ENCODE data around the gene RBPJL. TPM values are rescaled to one million over a fixed set of nuclear protein-coding genes. Genes with fewer than 3 reads are reported as not detected.

The RBPJL gene
- total and polyA plus RNA-seq, 2 of the 13 experiments (the other 11 are each of a cell fraction or from before 2014, with no cell fraction given): not detected

- TF ChIP-seq ZNF407 (CRISPR knock-in tag; IDR thresholded peaks at IDR 0.05; ENCODE audit: not compliant biosample characterization) (no peak), ZNF530 (CRISPR knock-in tag; IDR thresholded peaks at IDR 0.05; ENCODE audit: low read depth) (no peak), ZNF879 (CRISPR knock-in tag; IDR thresholded peaks at IDR 0.05) (no peak), ARNT (IDR thresholded peaks at IDR 0.05) (no peak), MZF1 (CRISPR knock-in tag; IDR thresholded peaks at IDR 0.05; ENCODE audit: borderline replicate concordance) (no peak), ZNF124 (CRISPR knock-in tag; IDR thresholded peaks at IDR 0.05) (0 out of 2 replicates have a peak, but pooled peaks have one; percentile 13), ZNF136 (CRISPR knock-in tag; IDR thresholded peaks at IDR 0.05; ENCODE audit: low read depth) (no peak), ZFP36L2 (CRISPR knock-in tag; IDR thresholded peaks at IDR 0.05) (no peak), JDP2 (CRISPR knock-in tag; IDR thresholded peaks at IDR 0.05; ENCODE audit: borderline replicate concordance) (no peak), SRY (CRISPR knock-in tag; IDR thresholded peaks at IDR 0.05) (no peak), MED8 (CRISPR knock-in tag; IDR thresholded peaks at IDR 0.05; ENCODE audit: insufficient replicate concordance) (no peak), HCFC1 (IDR thresholded peaks at IDR 0.05; ENCODE audit: low read depth, low read length) (no peak), SOX6 (IDR thresholded peaks at IDR 0.05) (no peak), SOX6 (CRISPR knock-in tag; IDR thresholded peaks at IDR 0.05) (peak; percentile 93), PLSCR1 (CRISPR knock-in tag; IDR thresholded peaks at IDR 0.05; ENCODE audit: borderline replicate concordance) (no peak), ZNF430 (CRISPR knock-in tag; IDR thresholded peaks at IDR 0.05) (0 out of 2 replicates have a peak, but pooled peaks have one; percentile 78), ZNF674 (CRISPR knock-in tag; IDR thresholded peaks at IDR 0.05; ENCODE audit: low read depth) (no peak), PCBP2 (optimal IDR thresholded peaks at IDR 0.05; ENCODE audit: low read depth, low read length, poor library complexity, severe bottlenecking) (no peak)
- TF ChIP-seq, protein P1, sequence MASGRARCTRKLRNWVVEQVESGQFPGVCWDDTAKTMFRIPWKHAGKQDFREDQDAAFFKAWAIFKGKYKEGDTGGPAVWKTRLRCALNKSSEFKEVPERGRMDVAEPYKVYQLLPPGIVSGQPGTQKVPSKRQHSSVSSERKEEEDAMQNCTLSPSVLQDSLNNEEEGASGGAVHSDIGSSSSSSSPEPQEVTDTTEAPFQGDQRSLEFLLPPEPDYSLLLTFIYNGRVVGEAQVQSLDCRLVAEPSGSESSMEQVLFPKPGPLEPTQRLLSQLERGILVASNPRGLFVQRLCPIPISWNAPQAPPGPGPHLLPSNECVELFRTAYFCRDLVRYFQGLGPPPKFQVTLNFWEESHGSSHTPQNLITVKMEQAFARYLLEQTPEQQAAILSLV (CRISPR knock-in tag; IDR thresholded peaks at IDR 0.05; ENCODE audit: borderline replicate concordance): no peak
- TF ChIP-seq, protein P2, sequence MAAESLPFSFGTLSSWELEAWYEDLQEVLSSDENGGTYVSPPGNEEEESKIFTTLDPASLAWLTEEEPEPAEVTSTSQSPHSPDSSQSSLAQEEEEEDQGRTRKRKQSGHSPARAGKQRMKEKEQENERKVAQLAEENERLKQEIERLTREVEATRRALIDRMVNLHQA (CRISPR knock-in tag; IDR thresholded peaks at IDR 0.05): no peak
Observed at GRCh38 chr20:45340236-45340847, 33.7 kb downstream of the RBPJL start (continued).

Data from HepG2 (cell line).